Brain microvascular endothelial cell (primary cell): ENCODE results near the gene AKR7A3.

ENCODE experiments used
- DNase-seq: peaks from one replicate; pipeline ENCODE4 v3.0.0-alpha.2; 2020
- H3K27ac ChIP-seq: fragments of 250-450 bp; sonication (Bioruptor Pico); 2 replicates; pipeline ENCODE4 v1.5.1; 2020; ENCODE audit warnings: mild to moderate bottlenecking, moderate library complexity
- H3K27me3 ChIP-seq: fragments of 250-450 bp; sonication (Bioruptor Pico); replicated peaks from 2 replicates; pipeline ENCODE4 v1.5.1; 2020; ENCODE audit warnings: mild to moderate bottlenecking
- H3K36me3 ChIP-seq: fragments of 250-450 bp; sonication (Bioruptor Pico); replicated peaks from 2 replicates; pipeline ENCODE4 v1.5.1; 2020; ENCODE audit warnings: mild to moderate bottlenecking
- H3K4me3 ChIP-seq: 2 replicates; pipeline ENCODE4 v1.5.1; 2011; ENCODE audit warnings: low read depth, mild to moderate bottlenecking, control low read depth, low read length, moderate library complexity
- CTCF ChIP-seq: IDR thresholded peaks from 2 replicates; pipeline ENCODE4 v1.5.1; 2011; ENCODE audit warnings: low read depth, mild to moderate bottlenecking, moderate library complexity, low read length, control low read depth, inconsistent platforms; ENCODE audit errors: missing control alignments
- in situ Hi-C: cut with HindIII; loops from 2 replicates; pipeline ENCODE4 v1.10.0; 2017; ENCODE audit warnings: low sequenced_read_pairs, low pct_ligation_motif_present

The AKR7A3 gene

GRCh38 chr1:19268445-19268844, 20.1 kb downstream of the AKR7A3 start:
- in situ Hi-C loops = no loop called here
- H3K4me3 ChIP-seq = no peak overlapping the region
- no peak for DNase-seq
- H3K27me3 ChIP-seq = no peaks in the 10 kb centered on the region
- H3K27ac ChIP-seq = no peak overlapping the region
- no peaks in the 10 kb centered on the region for H3K36me3 ChIP-seq
- no peak for TF ChIP-seq CTCF

GRCh38 chr1:19262744-19263143, 25.8 kb downstream of the AKR7A3 start:
- no peak for TF ChIP-seq CTCF
- DNase-seq = no peak
- in situ Hi-C loops = no loop called here

DNA sequence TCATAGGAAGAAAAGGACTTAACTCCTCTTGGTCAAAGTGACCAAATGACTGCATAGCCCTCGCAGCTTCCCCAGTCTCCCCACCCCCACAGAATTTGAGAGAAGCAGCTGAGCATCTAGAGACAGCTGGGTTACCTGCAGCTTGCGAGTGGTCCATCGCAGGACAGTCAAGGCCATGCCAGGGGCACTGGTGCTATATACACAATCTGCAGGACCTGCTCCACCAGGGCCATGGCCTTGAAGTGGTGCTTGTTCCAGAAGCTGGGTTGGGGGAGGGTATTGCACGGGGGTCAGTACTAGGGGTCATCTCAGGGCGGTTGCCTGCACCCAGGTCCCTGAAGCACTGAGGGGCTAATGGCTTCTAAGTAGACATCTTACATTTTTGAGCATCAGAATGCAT, 26.5 kb downstream of the AKR7A3 start:
- no peak overlapping the region for H3K4me3 ChIP-seq
- no peak for DNase-seq
- H3K27me3 ChIP-seq = no peaks in the 10 kb centered on the region
- H3K27ac ChIP-seq = no peak overlapping the region
- H3K36me3 ChIP-seq = peaks cover 30% of the 10 kb centered on the region
- in situ Hi-C loops = no loop called here
- TF ChIP-seq CTCF = no peak

More at GRCh38 chr1:19262744-19263143, 25.8 kb downstream of the AKR7A3 start:
- Histone ChIP-seq H3K27me3 (no peaks in the 10 kb centered on the region), H3K27ac (no peak overlapping the region), H3K36me3 (peaks cover 24% of the 10 kb centered on the region), H3K4me3 (no peak overlapping the region)

GRCh38 chr1:19260211-19261138, 28.1 kb downstream of the AKR7A3 start:
- in situ Hi-C loops = no loop called here
- DNase-seq = peak; percentile 91
- H3K27ac ChIP-seq = peak overlapping the region; percentile 52
- no peak overlapping the region for H3K4me3 ChIP-seq
- TF ChIP-seq CTCF = no peak
- peaks cover 35% of the 10 kb centered on the region for H3K36me3 ChIP-seq
- no peaks in the 10 kb centered on the region for H3K27me3 ChIP-seq

- H3K27ac ChIP-seq = no peak overlapping the region
- H3K4me3 ChIP-seq = no peak overlapping the region
- DNase-seq = no peak
- in situ Hi-C loops = no loop called here
- H3K27me3 ChIP-seq = no peaks in the 10 kb centered on the region
- H3K36me3 ChIP-seq = peaks cover 35% of the 10 kb centered on the region
- no peak for TF ChIP-seq CTCF
Measured at GRCh38 chr1:19258353-19258752, 30.2 kb downstream of the AKR7A3 start.
